Stomach (tissue), 9 donors: ENCODE data around the gene RGS17. TPM values are rescaled to one million over a fixed set of nuclear protein-coding genes. Genes with fewer than 3 reads are reported as not detected.

ENCODE experiments used
- DNase-seq, 2 donors: peaks; one replicate each; pipeline versions ENCODE4 v3.0.0 to v3.0.0-alpha.2; 2013 to 2019
- H3K27ac ChIP-seq, 5 donors: fragments of 200-600 bp in 4 of 5; sonication (generic) in 4 of 5; one replicate each; pipeline ENCODE4 v1.5.1; 2013 to 2019; ENCODE audit warnings: mild to moderate bottlenecking in 1 of 5, moderate library complexity in 1 of 5
- H3K27me3 ChIP-seq, 3 donors: fragments of 200-600 bp; sonication (generic); one replicate each; pipeline ENCODE4 v1.5.1; 2017 to 2019; ENCODE audit warnings: mixed run types in 1 of 3
- H3K36me3 ChIP-seq, 4 donors: fragments of 200-600 bp; sonication (generic); 1 replicate in 3 of 4; 2 replicates in 1 of 4; pipeline ENCODE4 v1.5.1; 2016 to 2019
- H3K4me1 ChIP-seq, 4 donors: fragments of 200-600 bp; sonication (generic); one replicate each; pipeline ENCODE4 v1.5.1; 2016 to 2019
- H3K4me3 ChIP-seq, 4 donors: fragments of 200-600 bp; sonication (generic) in 3 of 4; one replicate each; pipeline ENCODE4 v1.5.1; 2016 to 2019; ENCODE audit warnings: mild to moderate bottlenecking in 1 of 4
- H3K9me3 ChIP-seq, 4 donors: fragments of 200-600 bp; sonication (generic); one replicate each; pipeline ENCODE4 v1.5.1; 2016 to 2019
- CTCF ChIP-seq, 7 experiments: fragments of 450-650 bp in 4 of 7; fragments of 200-600 bp in 3 of 7; sonication (generic) in 3 of 7; IDR thresholded peaks; one replicate each; pipeline ENCODE4 v1.5.1; 2016 to 2019; ENCODE audit warnings: antibody characterized with exemption in 7 of 7, control low read depth in 2 of 7, mild to moderate bottlenecking in 1 of 7
- EP300 ChIP-seq: sonication (generic); formaldehyde crosslinking; IDR thresholded peaks from one replicate; pipeline ENCODE4 v1.6.1; 2017; ENCODE audit warnings: antibody characterized with exemption
- POLR2A ChIP-seq, 4 donors: fragments of 450-650 bp; IDR thresholded peaks; one replicate each; pipeline ENCODE4 v1.6.1; 2016; ENCODE audit warnings: antibody characterized with exemption in 4 of 4, control low read depth in 2 of 4, mild to moderate bottlenecking in 1 of 4, moderate library complexity in 1 of 4
- POLR2AphosphoS5 ChIP-seq, 3 donors: sonication (generic); formaldehyde crosslinking; IDR thresholded peaks; one replicate each; pipeline ENCODE4 v1.6.1; 2016; ENCODE audit warnings: antibody characterized with exemption in 3 of 3
- WGBS, 5 donors: extraction: QIAGEN DNeasy Blood & Tissue Kit in 3 of 5; methylation state at CpG; one replicate each; pipeline versions ENCODE4 v1.1.5 to v1.1.7; 2013 to 2018; 5-methylcytosine and 5-hydroxymethylcytosine counted together
- intact Hi-C: fragments of 100-400 bp; cut with DNase I; formaldehyde crosslinking; loops from one replicate; pipeline ENCODE4 v1.15.1; 2023; ENCODE audit warnings: low total_unique reads
- polyA plus RNA-seq, 3 donors: library from polyadenylated mRNA; stranded (reverse); fragments of 200-250 nt; gene quantifications; one replicate each; pipeline ENCODE4 v1.2.3, GENCODE V29; 2013
- total RNA-seq, 5 donors: library from RNA; depleted of rRNA; stranded (reverse); fragments of >200 nt; gene quantifications; one replicate each; pipeline versions ENCODE4 v1.1.0 to v1.2.3, GENCODE V29; 2014 to 2016
- donor health status: healthy with polysubstance abuse.
- donor health status: Bipolar disorder and iron deficiency.
- donor health status: healthy.

The RGS17 gene
- total and polyA plus RNA-seq, 8 donors: 0.33 to 2.8 (median 1.7) TPM; not detected in 1

- no peaks in the 10 kb centered on the region for H3K36me3 ChIP-seq
- no peak overlapping the region for H3K4me3 ChIP-seq
- no peaks in the 10 kb centered on the region for H3K9me3 ChIP-seq
- peaks cover 0 to 10% (median 3%) of the 10 kb centered on the region in 4 donors for H3K4me1 ChIP-seq
- intact Hi-C loops: no loop called here
- H3K27ac ChIP-seq: no peak overlapping the region
- no peaks in the 10 kb centered on the region for H3K27me3 ChIP-seq
- DNase-seq: no peak
- WGBS, 5 donors: 77 to 94% (median 83%) methylated on average over 5 of the region's 5 CpGs
- no peak for TF ChIP-seq POLR2AphosphoS5 (IDR thresholded peaks at IDR 0.05)
- TF ChIP-seq CTCF (IDR thresholded peaks at IDR 0.05): no peak
- no peak for TF ChIP-seq EP300
- no peak for TF ChIP-seq POLR2A (IDR thresholded peaks at IDR 0.05)
Measured at GRCh38 chr6:153106021-153106420, 25.1 kb downstream of the RGS17 start.

DNA sequence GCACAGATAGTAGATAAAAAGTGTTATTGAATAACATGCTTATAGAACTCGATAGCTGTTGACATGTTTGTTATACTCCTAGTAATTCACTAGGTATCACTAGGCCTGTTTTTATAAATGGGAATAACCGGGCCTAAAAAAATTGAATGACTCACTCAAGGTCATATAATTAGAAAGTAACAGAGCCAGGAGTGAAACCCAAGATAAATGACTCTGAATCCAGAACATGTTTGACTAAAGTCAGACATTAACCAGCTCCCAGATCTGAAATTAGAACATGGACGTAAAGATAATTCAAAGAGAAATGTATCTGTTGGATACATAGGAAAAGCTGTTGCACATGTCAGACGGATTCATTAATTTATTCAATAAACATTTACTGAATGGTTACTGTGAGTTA lies 26.9 kb downstream of the RGS17 start:
- peak in 1 of 2 donors; percentile 50 for DNase-seq
- intact Hi-C loops: no loop called here
- TF ChIP-seq POLR2AphosphoS5 (IDR thresholded peaks at IDR 0.05) (no peak), EP300 (no peak), CTCF (IDR thresholded peaks at IDR 0.05) (no peak), POLR2A (IDR thresholded peaks at IDR 0.05) (no peak)
- H3K4me1 ChIP-seq: peaks cover 0 to 10% (median 3%) of the 10 kb centered on the region in 4 donors
- H3K4me3 ChIP-seq: no peak overlapping the region
- no peak overlapping the region for H3K27ac ChIP-seq
- no peaks in the 10 kb centered on the region for H3K9me3 ChIP-seq
- WGBS, 5 donors: 23 to 52% (median 33%) methylated on average over 4 of the region's 4 CpGs
- no peaks in the 10 kb centered on the region for H3K27me3 ChIP-seq
- no peaks in the 10 kb centered on the region for H3K36me3 ChIP-seq

DNA sequence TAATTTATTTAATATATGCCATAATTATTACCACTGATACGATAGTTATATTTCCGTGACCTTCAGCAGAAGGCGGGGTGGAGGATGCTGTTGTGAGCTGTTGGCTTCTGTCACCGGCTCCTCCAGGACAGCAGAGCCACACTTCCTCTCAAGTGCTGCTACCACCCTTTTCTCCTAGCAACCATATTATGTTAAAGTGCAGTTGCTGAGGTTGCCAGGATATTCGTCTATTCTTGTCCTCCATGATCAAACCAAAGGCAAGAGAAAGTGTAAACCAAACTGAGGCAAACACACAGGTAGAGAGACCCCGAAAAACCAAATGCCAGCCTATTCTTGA lies 27.8 kb downstream of the RGS17 start:
- Histone ChIP-seq H3K9me3 (no peaks in the 10 kb centered on the region), H3K27ac (no peak overlapping the region), H3K36me3 (no peaks in the 10 kb centered on the region), H3K4me3 (no peak overlapping the region), H3K27me3 (no peaks in the 10 kb centered on the region), H3K4me1 (peaks cover 0 to 10% (median 3%) of the 10 kb centered on the region in 4 donors)
- DNase-seq: peak in 1 of 2 donors; percentile 52
- intact Hi-C loops: no loop called here
- whole genome bisulfite sequencing, 5 donors: 80 to 84% (median 82%) methylated on average over 6 of the region's 6 CpGs
- TF ChIP-seq CTCF (IDR thresholded peaks at IDR 0.05) (no peak), POLR2A (IDR thresholded peaks at IDR 0.05) (no peak), POLR2AphosphoS5 (IDR thresholded peaks at IDR 0.05) (no peak), EP300 (no peak)

DNA sequence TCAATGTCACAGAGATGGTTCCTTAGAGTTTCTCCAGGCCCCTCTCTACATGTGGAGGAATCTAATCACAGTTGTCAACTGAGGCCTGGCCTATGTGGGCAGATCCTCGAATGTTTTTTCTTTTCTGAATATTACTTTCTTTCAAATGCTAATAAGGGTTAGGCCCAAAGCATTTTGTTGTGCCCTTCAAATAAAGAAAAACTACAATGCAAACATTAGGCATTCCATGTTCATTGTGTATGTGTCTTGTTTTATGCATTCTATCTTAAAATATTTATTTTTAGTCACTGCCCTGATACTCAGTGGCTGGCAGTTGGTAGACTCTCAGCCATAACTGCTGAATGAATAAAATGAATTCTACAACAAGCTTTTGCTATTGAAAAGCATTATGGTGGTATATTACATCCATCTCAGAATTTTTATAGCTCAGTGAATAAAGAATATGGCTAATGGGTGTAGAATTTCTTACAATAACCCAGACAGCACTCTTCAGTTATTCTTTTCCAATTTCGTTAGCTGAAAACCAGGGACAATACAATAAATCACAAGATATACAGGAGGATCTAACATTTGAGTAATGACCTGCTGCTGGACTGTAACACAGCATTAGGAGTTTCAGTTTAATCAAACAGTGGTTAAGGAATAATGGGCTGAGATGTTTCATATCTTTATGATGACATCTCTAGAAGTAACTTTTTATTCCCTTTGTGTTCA lies 28.3 kb downstream of the RGS17 start:
- TF ChIP-seq EP300: no peak
- TF ChIP-seq POLR2A (IDR thresholded peaks at IDR 0.05): no peak
- no peak for TF ChIP-seq CTCF (IDR thresholded peaks at IDR 0.05)
- TF ChIP-seq POLR2AphosphoS5 (IDR thresholded peaks at IDR 0.05): no peak
- Histone ChIP-seq H3K36me3 (no peaks in the 10 kb centered on the region), H3K4me1 (peaks cover 0 to 10% (median 3%) of the 10 kb centered on the region in 4 donors), H3K9me3 (no peaks in the 10 kb centered on the region), H3K4me3 (no peak overlapping the region), H3K27ac (no peak overlapping the region), H3K27me3 (no peaks in the 10 kb centered on the region)
- intact Hi-C loops: no loop called here
- DNase-seq: no peak
- 60 to 73% (median 64%) methylated on average over 2 of the region's 2 CpGs for WGBS, 5 donors
